ES-I3 (cell line): ENCODE measurements around the gene SDK2.

ENCODE experiments used
- H3K36me3 ChIP-seq: 2 replicates; pipeline ENCODE4 v1.6.1; 2013; ENCODE audit warnings: mild to moderate bottlenecking, low read length, control low read depth, moderate library complexity; ENCODE audit not compliant: insufficient read depth
- H3K4me1 ChIP-seq: 2 replicates; pipeline ENCODE4 v1.6.1; 2013; ENCODE audit warnings: mild to moderate bottlenecking, control low read depth, low read length; ENCODE audit not compliant: insufficient read depth
- H3K9ac ChIP-seq: 2 replicates; pipeline ENCODE4 v1.6.1; 2013; ENCODE audit warnings: low read depth, mild to moderate bottlenecking, low read length, moderate library complexity
- H3K9me3 ChIP-seq: 2 replicates; pipeline ENCODE4 v1.6.1; 2013; ENCODE audit warnings: mild to moderate bottlenecking, low read length, moderate library complexity; ENCODE audit not compliant: control insufficient read depth, insufficient read depth

SDK2 gene

DNA sequence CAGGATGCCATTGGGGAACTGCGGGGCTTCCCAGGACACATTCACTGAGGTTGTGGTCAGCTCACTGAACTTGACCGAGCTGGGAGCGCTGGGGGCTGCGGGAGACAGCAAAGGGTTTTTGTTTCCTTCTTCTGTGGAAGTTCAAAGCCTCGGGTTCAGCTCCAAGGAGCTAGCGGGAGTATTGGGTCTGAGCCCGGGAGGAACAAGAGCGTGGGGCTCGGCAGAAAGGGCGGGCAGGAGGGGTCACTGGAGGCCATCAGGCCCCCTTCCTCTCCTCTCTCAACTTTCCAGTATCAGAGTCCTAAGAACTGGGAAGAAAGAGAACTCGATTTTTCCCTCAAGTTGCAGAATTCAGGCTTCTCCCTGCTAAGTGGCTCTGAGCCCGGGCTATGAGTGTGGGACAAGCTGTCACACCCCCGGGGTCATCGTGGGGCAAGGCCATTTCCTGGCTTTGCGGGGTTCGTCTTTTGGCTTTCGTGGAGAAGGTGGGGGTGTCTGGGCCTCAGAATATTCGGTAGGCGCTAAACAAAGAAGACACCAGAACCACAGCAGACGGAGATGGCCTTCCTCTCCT, 278.9 kb downstream of the SDK2 start:
- Histone ChIP-seq H3K9me3 (no peaks in the 10 kb centered on the region), H3K4me1 (peaks cover 34% of the 10 kb centered on the region), H3K36me3 (no peaks in the 10 kb centered on the region), H3K9ac (no peak overlapping the region)

GRCh38 chr17:73364155-73364522, 280.1 kb downstream of the SDK2 start:
- peaks cover 45% of the 10 kb centered on the region for H3K4me1 ChIP-seq

GRCh38 chr17:73363442-73364154, 280.6 kb downstream of the SDK2 start:
- H3K36me3 ChIP-seq = no peaks in the 10 kb centered on the region
- no peaks in the 10 kb centered on the region for H3K9me3 ChIP-seq
- H3K9ac ChIP-seq = no peak overlapping the region
- H3K4me1 ChIP-seq = peaks cover 45% of the 10 kb centered on the region

More at GRCh38 chr17:73364155-73364522, 280.1 kb downstream of the SDK2 start:
- Histone ChIP-seq H3K36me3 (no peaks in the 10 kb centered on the region), H3K9ac (no peak overlapping the region), H3K9me3 (no peaks in the 10 kb centered on the region)

- no peak overlapping the region for H3K9ac ChIP-seq
- peaks cover 45% of the 10 kb centered on the region for H3K4me1 ChIP-seq
- H3K36me3 ChIP-seq = no peaks in the 10 kb centered on the region
- no peaks in the 10 kb centered on the region for H3K9me3 ChIP-seq
Measured at GRCh38 chr17:73362697-73363096, 281.5 kb downstream of the SDK2 start.

GRCh38 chr17:73360961-73361761, 283.1 kb downstream of the SDK2 start:
- Histone ChIP-seq H3K9ac (peak overlapping the region; percentile 26), H3K9me3 (no peaks in the 10 kb centered on the region), H3K36me3 (no peaks in the 10 kb centered on the region), H3K4me1 (peaks cover 48% of the 10 kb centered on the region)

- H3K4me1 ChIP-seq = peaks cover 49% of the 10 kb centered on the region
Measured at GRCh38 chr17:73359987-73360410, 284.2 kb downstream of the SDK2 start.

GRCh38 chr17:73359352-73359751, 284.9 kb downstream of the SDK2 start:
- Histone ChIP-seq H3K36me3 (no peaks in the 10 kb centered on the region), H3K9ac (no peak overlapping the region), H3K4me1 (peaks cover 48% of the 10 kb centered on the region)

More at GRCh38 chr17:73359987-73360410, 284.2 kb downstream of the SDK2 start:
- Histone ChIP-seq H3K9ac (0 out of 2 replicates have a peak overlapping the region, but pooled peaks have one; percentile 7), H3K36me3 (no peaks in the 10 kb centered on the region), H3K9me3 (no peaks in the 10 kb centered on the region)

DNA sequence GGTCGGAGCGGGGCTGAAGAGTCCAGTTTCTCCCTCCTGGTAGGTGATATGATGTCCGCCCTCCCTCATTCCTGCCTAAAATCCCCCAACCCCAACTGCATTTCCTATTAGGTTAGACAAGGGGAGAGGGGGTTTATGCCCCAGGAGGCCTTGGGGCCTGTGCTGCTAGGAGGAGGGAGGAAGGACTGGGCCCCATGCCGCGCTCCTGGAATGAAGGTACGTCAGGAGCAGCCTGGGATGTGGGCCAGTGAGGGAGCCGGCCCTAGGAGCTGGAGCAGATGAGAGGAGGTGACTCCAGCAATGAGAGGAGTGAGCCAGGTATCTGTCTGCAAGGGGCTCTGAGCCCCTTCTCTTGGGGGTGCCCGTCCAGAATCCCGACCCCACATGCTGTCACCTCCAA, 285.6 kb downstream of the SDK2 start:
- H3K9ac ChIP-seq = no peak overlapping the region
- H3K9me3 ChIP-seq = no peaks in the 10 kb centered on the region
- H3K4me1 ChIP-seq = peaks cover 41% of the 10 kb centered on the region
- H3K36me3 ChIP-seq = no peaks in the 10 kb centered on the region

More at GRCh38 chr17:73359352-73359751, 284.9 kb downstream of the SDK2 start:
- H3K9me3 ChIP-seq = no peaks in the 10 kb centered on the region

GRCh38 chr17:73357981-73358380, 286.3 kb downstream of the SDK2 start:
- no peak overlapping the region for H3K9ac ChIP-seq
- peaks cover 38% of the 10 kb centered on the region for H3K4me1 ChIP-seq
- H3K9me3 ChIP-seq = no peaks in the 10 kb centered on the region
- no peaks in the 10 kb centered on the region for H3K36me3 ChIP-seq

DNA sequence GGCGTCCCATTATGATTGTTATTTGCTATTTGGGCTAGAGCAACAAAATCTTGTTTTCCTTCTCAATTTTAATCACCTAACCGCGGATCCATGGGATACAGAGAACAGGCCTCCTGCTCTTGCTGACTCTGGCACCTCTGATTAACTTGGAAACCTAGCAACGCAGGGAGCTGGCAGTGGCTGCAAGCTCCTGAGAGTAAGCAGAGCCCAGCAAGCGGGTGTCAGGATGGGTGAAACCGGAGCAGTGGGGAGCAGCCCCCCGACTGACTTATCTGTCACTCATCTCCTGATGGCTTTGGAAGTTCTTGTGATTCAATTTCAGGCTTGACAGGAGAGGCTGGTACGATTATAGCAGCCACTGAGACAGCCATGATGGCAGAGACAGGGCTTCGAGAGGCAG, 286.9 kb downstream of the SDK2 start:
- peaks cover 37% of the 10 kb centered on the region for H3K4me1 ChIP-seq
- H3K36me3 ChIP-seq = no peaks in the 10 kb centered on the region
- no peaks in the 10 kb centered on the region for H3K9me3 ChIP-seq
- no peak overlapping the region for H3K9ac ChIP-seq

DNA sequence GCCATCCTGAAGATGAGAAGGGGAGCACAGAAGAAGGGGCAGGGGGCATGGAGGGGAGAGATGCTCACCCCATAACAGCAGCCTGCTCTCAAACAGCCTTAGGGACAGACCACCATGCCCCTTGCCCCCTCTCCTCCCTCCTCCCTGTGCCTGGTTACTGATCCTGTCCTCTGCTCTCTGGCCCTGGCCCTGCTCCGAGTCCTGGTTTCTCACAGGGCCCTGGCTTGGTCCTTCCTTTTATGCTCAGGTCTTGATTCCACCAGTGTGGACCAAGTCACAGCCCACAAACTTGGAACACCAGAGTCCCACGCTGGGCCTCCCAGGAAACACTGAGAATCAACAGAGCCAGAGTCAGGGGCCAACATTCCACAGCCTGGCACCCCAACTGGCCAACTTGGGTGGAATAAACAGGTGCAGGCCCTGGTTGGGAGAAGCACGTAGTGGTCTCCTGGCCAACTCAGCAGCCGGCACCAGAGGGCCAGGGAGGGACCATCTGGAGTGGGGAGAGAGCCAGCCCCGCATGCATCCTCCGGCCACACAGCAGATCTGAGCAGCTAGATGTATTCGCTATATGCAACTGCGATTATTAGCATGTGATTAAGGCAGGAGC, 287.6 kb downstream of the SDK2 start:
- H3K9me3 ChIP-seq = no peaks in the 10 kb centered on the region
- H3K9ac ChIP-seq = no peak overlapping the region
- peaks cover 30% of the 10 kb centered on the region for H3K4me1 ChIP-seq
- no peaks in the 10 kb centered on the region for H3K36me3 ChIP-seq

DNA sequence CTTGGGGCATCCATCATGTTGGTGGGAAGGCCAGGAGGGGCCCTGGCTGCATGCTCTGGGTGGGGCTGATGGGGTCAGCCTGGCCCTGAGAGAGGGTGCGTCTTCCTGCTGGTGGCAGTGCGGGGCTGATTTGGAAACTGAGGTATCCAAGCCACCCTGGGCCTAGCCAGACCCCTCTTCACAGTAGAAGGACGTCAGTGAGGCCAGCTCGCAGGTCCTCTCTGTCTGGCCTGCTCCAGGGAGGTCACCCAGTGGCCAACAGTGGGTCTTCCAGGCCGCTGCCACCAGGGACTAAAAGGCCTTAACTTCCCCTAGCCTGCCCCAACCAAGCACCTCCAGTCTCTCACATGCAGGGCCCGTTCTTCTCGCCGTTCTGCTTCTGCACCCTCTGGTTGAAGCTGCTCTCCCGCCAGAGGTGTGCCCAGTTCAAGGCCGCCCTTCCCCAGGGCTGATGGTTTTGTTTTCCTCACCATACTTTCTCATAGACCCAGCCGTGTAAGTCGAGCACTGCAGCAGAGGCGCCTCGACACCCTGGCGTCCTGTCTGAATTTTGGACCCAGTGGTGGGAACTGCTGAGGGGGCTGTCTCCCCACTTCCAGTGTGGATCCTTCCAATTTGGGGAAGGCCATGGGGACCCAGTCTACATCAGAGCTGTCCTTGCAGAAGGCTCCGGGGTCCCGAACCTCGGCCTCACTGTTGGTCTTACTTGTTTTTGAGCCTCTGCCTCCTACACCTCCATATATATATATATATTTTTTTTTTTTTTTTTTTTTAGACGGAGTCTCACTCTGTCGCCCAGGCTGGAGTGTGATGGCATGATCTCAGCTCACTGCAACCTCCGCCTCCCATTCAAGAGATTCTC, 289.6 kb downstream of the SDK2 start:
- Histone ChIP-seq H3K4me1 (peaks cover 15% of the 10 kb centered on the region), H3K36me3 (no peaks in the 10 kb centered on the region)

GRCh38 chr17:73352261-73352660, 292.0 kb downstream of the SDK2 start:
- H3K4me1 ChIP-seq = peaks cover 28% of the 10 kb centered on the region; the same call in 1 of the 2 replicates
- H3K9me3 ChIP-seq = no peaks in the 10 kb centered on the region
- no peaks in the 10 kb centered on the region for H3K36me3 ChIP-seq
- no peak overlapping the region for H3K9ac ChIP-seq

More for the DNA sequence above, 289.6 kb downstream of the SDK2 start:
- Histone ChIP-seq H3K9me3 (no peaks in the 10 kb centered on the region), H3K9ac (no peak overlapping the region)
